ENCODE data around the gene HLA-A.

DNA sequence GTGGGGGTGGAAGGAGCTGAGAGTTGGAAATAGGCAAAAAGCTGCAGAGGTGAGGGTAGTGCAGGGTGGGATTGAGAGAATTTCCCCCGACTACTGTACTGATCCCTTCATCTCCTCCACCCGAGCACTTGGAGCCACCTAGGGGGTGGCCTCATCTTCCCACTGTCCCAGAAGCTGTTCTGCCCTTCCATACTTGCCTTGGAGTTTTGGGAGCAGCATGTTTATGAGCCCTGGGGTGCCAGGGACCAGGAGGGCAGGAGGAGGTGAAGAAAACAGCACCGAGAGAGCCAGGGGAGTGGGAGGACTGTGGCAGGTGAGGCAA lies 34.0 kb upstream of the HLA-A start:
- TF ChIP-seq, protein P1, sequence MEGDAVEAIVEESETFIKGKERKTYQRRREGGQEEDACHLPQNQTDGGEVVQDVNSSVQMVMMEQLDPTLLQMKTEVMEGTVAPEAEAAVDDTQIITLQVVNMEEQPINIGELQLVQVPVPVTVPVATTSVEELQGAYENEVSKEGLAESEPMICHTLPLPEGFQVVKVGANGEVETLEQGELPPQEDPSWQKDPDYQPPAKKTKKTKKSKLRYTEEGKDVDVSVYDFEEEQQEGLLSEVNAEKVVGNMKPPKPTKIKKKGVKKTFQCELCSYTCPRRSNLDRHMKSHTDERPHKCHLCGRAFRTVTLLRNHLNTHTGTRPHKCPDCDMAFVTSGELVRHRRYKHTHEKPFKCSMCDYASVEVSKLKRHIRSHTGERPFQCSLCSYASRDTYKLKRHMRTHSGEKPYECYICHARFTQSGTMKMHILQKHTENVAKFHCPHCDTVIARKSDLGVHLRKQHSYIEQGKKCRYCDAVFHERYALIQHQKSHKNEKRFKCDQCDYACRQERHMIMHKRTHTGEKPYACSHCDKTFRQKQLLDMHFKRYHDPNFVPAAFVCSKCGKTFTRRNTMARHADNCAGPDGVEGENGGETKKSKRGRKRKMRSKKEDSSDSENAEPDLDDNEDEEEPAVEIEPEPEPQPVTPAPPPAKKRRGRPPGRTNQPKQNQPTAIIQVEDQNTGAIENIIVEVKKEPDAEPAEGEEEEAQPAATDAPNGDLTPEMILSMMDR (IDR thresholded peaks at IDR 0.05), result no peak
- TF ChIP-seq POLR2A (IDR thresholded peaks at IDR 0.05) (no peak), EP300 (IDR thresholded peaks at IDR 0.05) (no peak)
